ENCODE measurements around the gene SKOR2.

SKOR2 gene

GRCh38 chr18:47168913-47169312 is 82.5 kb downstream of the SKOR2 start:
- no peak for TF ChIP-seq TAF1 (IDR thresholded peaks at IDR 0.05; ENCODE audit: low read depth)

DNA sequence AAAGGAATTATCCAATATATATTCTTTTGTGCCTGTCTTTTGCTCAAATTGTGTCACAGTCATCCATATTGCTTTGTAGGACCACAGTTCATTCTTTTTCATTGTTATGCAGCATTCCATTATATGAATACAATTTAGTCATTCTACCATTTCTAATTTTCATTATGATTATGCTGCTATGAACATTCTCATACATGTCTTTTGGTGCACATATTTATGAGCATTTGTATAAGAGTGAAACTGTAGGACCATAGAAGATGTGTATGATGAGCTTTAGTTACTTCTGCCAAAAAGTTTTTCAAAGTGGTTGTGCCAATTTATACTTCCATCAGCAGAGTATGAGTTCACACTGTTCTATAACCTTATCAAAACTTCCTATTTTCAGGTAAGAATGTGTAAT is 83.0 kb downstream of the SKOR2 start:
- TF ChIP-seq YY1 (IDR thresholded peaks at IDR 0.05; ENCODE audit: low read depth) (no peak), CREB1 (IDR thresholded peaks at IDR 0.05; ENCODE audit: low read depth) (no peak), EGR1 (IDR thresholded peaks at IDR 0.05) (no peak), ZBTB7A (IDR thresholded peaks at IDR 0.05; ENCODE audit: low read depth) (no peak), REST (IDR thresholded peaks at IDR 0.05; ENCODE audit: low read depth) (no peak), TEAD4 (IDR thresholded peaks at IDR 0.05) (no peak), EP300 (IDR thresholded peaks at IDR 0.05; ENCODE audit: borderline replicate concordance) (no peak), FOXM1 (IDR thresholded peaks at IDR 0.05; ENCODE audit: borderline replicate concordance, low read depth) (no peak)
- TF ChIP-seq, protein P1, sequence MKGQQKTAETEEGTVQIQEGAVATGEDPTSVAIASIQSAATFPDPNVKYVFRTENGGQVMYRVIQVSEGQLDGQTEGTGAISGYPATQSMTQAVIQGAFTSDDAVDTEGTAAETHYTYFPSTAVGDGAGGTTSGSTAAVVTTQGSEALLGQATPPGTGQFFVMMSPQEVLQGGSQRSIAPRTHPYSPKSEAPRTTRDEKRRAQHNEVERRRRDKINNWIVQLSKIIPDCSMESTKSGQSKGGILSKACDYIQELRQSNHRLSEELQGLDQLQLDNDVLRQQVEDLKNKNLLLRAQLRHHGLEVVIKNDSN (IDR thresholded peaks at IDR 0.05) = no peak
- TF ChIP-seq, protein P2, sequence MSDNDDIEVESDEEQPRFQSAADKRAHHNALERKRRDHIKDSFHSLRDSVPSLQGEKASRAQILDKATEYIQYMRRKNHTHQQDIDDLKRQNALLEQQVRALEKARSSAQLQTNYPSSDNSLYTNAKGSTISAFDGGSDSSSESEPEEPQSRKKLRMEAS (IDR thresholded peaks at IDR 0.05) = no peak

- TF ChIP-seq ZBTB7A (IDR thresholded peaks at IDR 0.05; ENCODE audit: low read depth) (no peak), YY1 (IDR thresholded peaks at IDR 0.05; ENCODE audit: low read depth) (no peak)
These were observed 85.2 kb downstream of the SKOR2 start for GRCh38 chr18:47166294-47166693.

DNA sequence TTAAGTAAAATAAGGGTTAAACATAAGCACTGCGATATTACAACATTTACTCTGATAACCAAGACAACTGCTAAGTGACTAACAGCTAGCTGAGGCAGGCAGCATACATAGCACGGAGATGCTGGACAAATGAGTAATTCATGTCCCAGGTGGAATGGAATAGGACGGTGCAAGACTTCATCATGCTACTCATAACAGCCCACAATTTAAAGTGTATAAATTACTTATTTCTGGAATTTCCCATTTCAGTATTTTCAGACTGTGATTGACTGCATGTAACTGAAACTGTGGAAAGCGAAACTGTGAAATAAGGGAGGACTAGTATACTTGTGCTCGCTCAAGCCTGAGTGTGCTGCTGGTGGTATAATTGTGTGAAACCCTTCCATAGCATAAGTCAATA is 88.2 kb downstream of the SKOR2 start:
- TF ChIP-seq EP300 (IDR thresholded peaks at IDR 0.05; ENCODE audit: borderline replicate concordance) (no peak), EGR1 (IDR thresholded peaks at IDR 0.05) (no peak), RAD21 (IDR thresholded peaks at IDR 0.05; ENCODE audit: low read depth) (no peak), ZBTB7A (IDR thresholded peaks at IDR 0.05; ENCODE audit: low read depth) (no peak), REST (IDR thresholded peaks at IDR 0.05; ENCODE audit: low read depth) (no peak), TAF1 (IDR thresholded peaks at IDR 0.05; ENCODE audit: low read depth) (no peak), FOXM1 (IDR thresholded peaks at IDR 0.05; ENCODE audit: borderline replicate concordance, low read depth) (no peak), CEBPB (IDR thresholded peaks at IDR 0.05) (no peak), YY1 (IDR thresholded peaks at IDR 0.05; ENCODE audit: low read depth) (no peak), TCF12 (IDR thresholded peaks at IDR 0.05; ENCODE audit: low read depth) (no peak), TEAD4 (IDR thresholded peaks at IDR 0.05) (no peak), CREB1 (IDR thresholded peaks at IDR 0.05; ENCODE audit: low read depth) (no peak), NFIC (IDR thresholded peaks at IDR 0.05) (no peak)
- TF ChIP-seq, protein P2 (IDR thresholded peaks at IDR 0.05) = no peak
- TF ChIP-seq, protein P1 (IDR thresholded peaks at IDR 0.05) = no peak

DNA sequence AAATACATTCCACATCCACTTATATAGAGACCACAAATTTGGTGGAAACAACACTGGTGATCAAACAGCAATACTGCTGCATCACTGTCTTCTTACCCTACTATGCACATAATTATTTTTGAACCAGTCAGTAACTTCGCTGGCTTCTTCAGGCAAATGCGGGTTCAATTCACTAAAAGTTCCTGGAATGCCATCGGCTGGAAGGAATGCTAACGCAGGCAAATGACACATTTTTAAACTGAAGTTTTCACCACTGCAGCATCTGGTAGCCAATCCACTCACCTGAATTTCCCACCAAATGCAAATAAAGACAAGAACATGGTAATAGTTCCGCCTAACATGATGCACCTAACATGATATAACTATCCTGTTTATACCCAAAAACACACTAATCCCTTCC is 91.2 kb downstream of the SKOR2 start:
- TF ChIP-seq EGR1 (IDR thresholded peaks at IDR 0.05) (no peak), CEBPB (IDR thresholded peaks at IDR 0.05) (no peak), EP300 (IDR thresholded peaks at IDR 0.05; ENCODE audit: borderline replicate concordance) (no peak), NFIC (IDR thresholded peaks at IDR 0.05) (no peak), TEAD4 (IDR thresholded peaks at IDR 0.05) (no peak), ZBTB7A (IDR thresholded peaks at IDR 0.05; ENCODE audit: low read depth) (no peak), REST (IDR thresholded peaks at IDR 0.05; ENCODE audit: low read depth) (no peak), RAD21 (IDR thresholded peaks at IDR 0.05; ENCODE audit: low read depth) (no peak), TCF12 (IDR thresholded peaks at IDR 0.05; ENCODE audit: low read depth) (no peak), TAF1 (IDR thresholded peaks at IDR 0.05; ENCODE audit: low read depth) (no peak), CREB1 (IDR thresholded peaks at IDR 0.05; ENCODE audit: low read depth) (no peak), FOXM1 (IDR thresholded peaks at IDR 0.05; ENCODE audit: borderline replicate concordance, low read depth) (no peak), YY1 (IDR thresholded peaks at IDR 0.05; ENCODE audit: low read depth) (no peak)
- TF ChIP-seq, protein P1 (IDR thresholded peaks at IDR 0.05) = no peak
- TF ChIP-seq, protein P2 (IDR thresholded peaks at IDR 0.05) = no peak

Data from Ishikawa (cell line).